H9 (cell line): ENCODE measurements around the gene PRR29. TPM values are rescaled to one million over a fixed set of nuclear protein-coding genes. Genes with fewer than 3 reads are reported as not detected.

Experiments
- DNase-seq: peaks from one replicate; pipeline ENCODE4 v3.0.0-alpha.2; 2017
- H2AFZ ChIP-seq: one replicate; pipeline ENCODE4 v1.6.1; 2013; ENCODE audit warnings: mild to moderate bottlenecking, low read length, control low read depth, moderate library complexity
- H2AK5ac ChIP-seq: 2 replicates; pipeline ENCODE4 v1.6.1; 2013; ENCODE audit warnings: low read length, control low read depth, mixed read lengths; ENCODE audit not compliant: insufficient read length
- H2BK120ac ChIP-seq: one replicate; pipeline ENCODE4 v1.6.1; 2013; ENCODE audit warnings: low read depth, mild to moderate bottlenecking, low read length, control low read depth, inconsistent platforms; ENCODE audit not compliant: poor library complexity, severe bottlenecking
- H2BK12ac ChIP-seq: 2 replicates; pipeline ENCODE4 v1.6.1; 2013; ENCODE audit warnings: low read length, control low read depth, mixed read lengths, low read depth; ENCODE audit not compliant: insufficient read length
- H2BK15ac ChIP-seq: 2 replicates; pipeline ENCODE4 v1.6.1; 2013; ENCODE audit warnings: low read depth, low read length, control low read depth
- H2BK20ac ChIP-seq: one replicate; pipeline ENCODE4 v1.6.1; 2013; ENCODE audit warnings: low read depth, mild to moderate bottlenecking, low read length, control low read depth, inconsistent platforms; ENCODE audit not compliant: poor library complexity, severe bottlenecking
- H2BK5ac ChIP-seq: 2 replicates; pipeline ENCODE4 v1.6.1; 2013; ENCODE audit warnings: low read length, control low read depth, mixed read lengths; ENCODE audit not compliant: insufficient read length
- H3K14ac ChIP-seq: 2 replicates; pipeline ENCODE4 v1.6.1; 2013; ENCODE audit warnings: low read length, control low read depth; ENCODE audit not compliant: insufficient read depth
- H3K18ac ChIP-seq: 2 replicates; pipeline ENCODE4 v1.6.1; 2013; ENCODE audit warnings: low read depth, mild to moderate bottlenecking, mixed read lengths, low read length, control low read depth; ENCODE audit not compliant: insufficient read length
- H3K23ac ChIP-seq: 2 replicates; pipeline ENCODE4 v1.6.1; 2013; ENCODE audit warnings: low read length, control low read depth, mixed read lengths, low read depth; ENCODE audit not compliant: insufficient read length
- H3K23me2 ChIP-seq: 2 replicates; pipeline ENCODE4 v1.6.1; 2013; ENCODE audit warnings: low read depth, mild to moderate bottlenecking, mixed read lengths, low read length, control low read depth; ENCODE audit not compliant: insufficient read length, poor library complexity, severe bottlenecking
- H3K27ac ChIP-seq: 2 replicates; pipeline ENCODE4 v1.5.1; 2013; ENCODE audit warnings: low read length, control low read depth, mixed read lengths, low read depth; ENCODE audit not compliant: insufficient read length
- H3K27me3 ChIP-seq: 2 replicates; pipeline ENCODE4 v1.6.1; 2013; ENCODE audit warnings: low read length, control low read depth, inconsistent platforms; ENCODE audit not compliant: insufficient read depth
- H3K4ac ChIP-seq: 2 replicates; pipeline ENCODE4 v1.6.1; 2013; ENCODE audit warnings: low read depth, mild to moderate bottlenecking, control low read depth, inconsistent platforms, low read length, moderate library complexity
- H3K4me1 ChIP-seq: 2 replicates; pipeline ENCODE4 v1.6.1; 2013; ENCODE audit warnings: low read length, control low read depth, inconsistent platforms; ENCODE audit not compliant: insufficient read depth
- H3K4me2 ChIP-seq: 2 replicates; pipeline ENCODE4 v1.6.1; 2013; ENCODE audit warnings: low read length, control low read depth, mixed read lengths; ENCODE audit not compliant: insufficient read length, insufficient read depth
- H3K56ac ChIP-seq: 2 replicates; pipeline ENCODE4 v1.6.1; 2013; ENCODE audit warnings: low read depth, mild to moderate bottlenecking, mixed read lengths, low read length, control low read depth; ENCODE audit not compliant: insufficient read length
- H3K79me1 ChIP-seq: 2 replicates; pipeline ENCODE4 v1.6.1; 2013; ENCODE audit warnings: low read depth, mild to moderate bottlenecking, moderate library complexity, low read length, control low read depth, inconsistent platforms; ENCODE audit not compliant: insufficient read depth, poor library complexity, severe bottlenecking
- H3K79me2 ChIP-seq: 2 replicates; pipeline ENCODE4 v1.6.1; 2013; ENCODE audit warnings: low read length, control low read depth, inconsistent platforms; ENCODE audit not compliant: insufficient read depth
- H3K9ac ChIP-seq: 2 replicates; pipeline ENCODE4 v1.6.1; 2013; ENCODE audit warnings: low read length, control low read depth, mixed read lengths; ENCODE audit not compliant: insufficient read length; ENCODE audit errors: extremely low read depth
- H3K9me3 ChIP-seq: one replicate; pipeline ENCODE4 v1.6.1; 2013; ENCODE audit warnings: low read depth, low read length, inconsistent platforms; ENCODE audit not compliant: control insufficient read depth
- H3T11ph ChIP-seq: one replicate; pipeline ENCODE4 v1.6.1; 2013; ENCODE audit warnings: mild to moderate bottlenecking, low read length, control low read depth, inconsistent platforms
- H4K20me1 ChIP-seq: one replicate; pipeline ENCODE4 v1.6.1; 2013; ENCODE audit not compliant: control insufficient read depth, insufficient read length, insufficient read depth
- H4K5ac ChIP-seq: 2 replicates; pipeline ENCODE4 v1.6.1; 2013; ENCODE audit warnings: low read depth, mild to moderate bottlenecking, mixed read lengths, low read length, control low read depth; ENCODE audit not compliant: insufficient read length
- H4K8ac ChIP-seq: replicated peaks from 2 replicates; pipeline ENCODE4 v1.6.1; 2013; ENCODE audit warnings: low read length, control low read depth, mixed read lengths, low read depth; ENCODE audit not compliant: insufficient read length
- H4K91ac ChIP-seq: 2 replicates; pipeline ENCODE4 v1.6.1; 2013; ENCODE audit warnings: low read depth, mild to moderate bottlenecking, moderate library complexity, mixed read lengths, low read length, control low read depth; ENCODE audit not compliant: insufficient read length
- H3K27ac Mint-ChIP-seq, 3 experiments: 2 replicates in 2 of 3; 3 replicates in 1 of 3; pipeline ENCODE4 v1.8.0; 2020 to 2021; ENCODE audit warnings: mixed read lengths in 3 of 3, mild to moderate bottlenecking in 1 of 3, moderate library complexity in 1 of 3
- H3K27me3 Mint-ChIP-seq: 2 replicates; pipeline ENCODE4 v1.8.0; 2021; ENCODE audit warnings: low read depth, mild to moderate bottlenecking, moderate library complexity, mixed read lengths
- H3K36me3 Mint-ChIP-seq, 3 experiments: 2 replicates in 2 of 3; 3 replicates in 1 of 3; pipeline ENCODE4 v1.8.0; 2020 to 2021; ENCODE audit warnings: low read depth in 3 of 3, mixed read lengths in 3 of 3; ENCODE audit not compliant: insufficient read depth in 1 of 3
- H3K4me1 Mint-ChIP-seq, 2 experiments: 2 replicates each; pipeline ENCODE4 v1.8.0; 2020; ENCODE audit warnings: mixed read lengths in 2 of 2
- H3K4me3 Mint-ChIP-seq, 2 experiments: 2 replicates in 1 of 2; 3 replicates in 1 of 2; pipeline ENCODE4 v1.8.0; 2020 to 2021; ENCODE audit warnings: mild to moderate bottlenecking in 2 of 2, mixed read lengths in 2 of 2, moderate library complexity in 1 of 2
- H3K9me3 Mint-ChIP-seq, 2 experiments: 2 replicates in 1 of 2; 3 replicates in 1 of 2; pipeline ENCODE4 v1.8.0; 2020; ENCODE audit warnings: mild to moderate bottlenecking in 2 of 2, mixed read lengths in 2 of 2, moderate library complexity in 1 of 2
- CTCF ChIP-seq: fragments of 200-600 bp; sonication (generic); conservative IDR thresholded peaks from 3 replicates; pipeline ENCODE4 v1.8.0; 2021; ENCODE audit warnings: antibody characterized with exemption, mild to moderate bottlenecking
- WGBS: extraction: QIAGEN DNeasy Blood & Tissue Kit; methylation state at CpG from one replicate; pipeline ENCODE4 v1.1.7; 2013; ENCODE audit warnings: missing lambda C conversion rate, low lambda C conversion rate, mixed read lengths; ENCODE audit not compliant: insufficient read length; ENCODE audit errors: extremely low coverage; 5-methylcytosine and 5-hydroxymethylcytosine counted together
- total RNA-seq: library from RNA; stranded (reverse); gene quantifications from 2 replicates; pipeline ENCODE4 v1.2.1, GENCODE V29; 2021

PRR29 gene
- total RNA-seq, 1 experiment from 2014 or later = 0.87 TPM

DNA sequence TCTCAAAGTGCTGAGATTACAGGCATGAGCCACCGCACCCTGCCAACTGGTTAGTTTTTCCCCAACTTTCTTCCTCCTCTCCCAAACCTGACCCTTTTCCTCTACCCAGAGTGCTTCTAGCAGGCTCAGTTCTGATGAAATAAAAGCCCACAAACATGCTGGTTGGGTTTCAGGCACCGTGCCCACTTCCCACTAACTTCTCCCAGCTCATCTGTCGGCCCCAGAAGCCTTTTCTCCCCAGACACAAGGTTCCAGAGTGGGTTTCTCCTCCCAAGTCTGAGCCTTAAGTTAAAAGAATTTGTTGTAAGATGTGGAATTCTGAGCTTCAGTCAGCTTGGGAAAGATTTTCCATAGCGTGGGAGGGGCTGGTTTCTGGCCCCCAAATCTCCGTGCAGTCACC is 13.9 kb upstream of the PRR29 start:
- Mint-ChIP-seq H3K27ac (no peak overlapping the region; a peak in 1 of 7 replicates), H3K27me3 (peaks cover 3% of the 10 kb centered on the region; the same call in 1 of the 2 replicates), H3K4me3 (no peak overlapping the region), H3K36me3 (peaks cover 6 to 13% (median 11%) of the 10 kb centered on the region in 3 experiments; a peak in 6 of 7 replicates), H3K9me3 (peaks cover 15% of the 10 kb centered on the region in 2 experiments), H3K4me1 (peaks cover 3 to 15% of the 10 kb centered on the region in 2 experiments)
- H2BK20ac ChIP-seq = no peak overlapping the region
- H2BK120ac ChIP-seq = no peak overlapping the region
- no peaks in the 10 kb centered on the region; the same call in 1 of the 2 replicates for H3K4me1 ChIP-seq
- H3K23me2 ChIP-seq = no peaks in the 10 kb centered on the region
- H2BK12ac ChIP-seq = no peak overlapping the region
- no peaks in the 10 kb centered on the region for H3K79me1 ChIP-seq
- H3K56ac ChIP-seq = no peak overlapping the region
- H4K20me1 ChIP-seq = no peaks in the 10 kb centered on the region
- H3T11ph ChIP-seq = no peak overlapping the region
- no peak overlapping the region for H3K14ac ChIP-seq
- H3K23ac ChIP-seq = no peak overlapping the region
- H3K79me2 ChIP-seq = no peaks in the 10 kb centered on the region
- no peak overlapping the region for H4K91ac ChIP-seq
- no peak overlapping the region for H3K9ac ChIP-seq
- H2BK5ac ChIP-seq = no peak overlapping the region
- no CpG with 5 or more reads among the region's 5 CpGs for WGBS
- no peak overlapping the region for H2AFZ ChIP-seq
- H3K4ac ChIP-seq = no peak overlapping the region
- DNase-seq = no peak
- H3K27ac ChIP-seq = no peak overlapping the region
- H3K4me2 ChIP-seq = no peak overlapping the region
- no peaks in the 10 kb centered on the region for H3K27me3 ChIP-seq
- TF ChIP-seq CTCF = no peak
- H2AK5ac ChIP-seq = no peak overlapping the region
- H3K9me3 ChIP-seq = peaks cover 5% of the 10 kb centered on the region
- no peak overlapping the region; the same call in 1 of the 2 replicates for H2BK15ac ChIP-seq
- H4K8ac ChIP-seq = no peak overlapping the region
- no peak overlapping the region for H3K18ac ChIP-seq
- H4K5ac ChIP-seq = no peak overlapping the region
